Subcutaneous adipose tissue (tissue), 4 donors: ENCODE measurements around the gene BOC. TPM values are rescaled to one million over a fixed set of nuclear protein-coding genes. Genes with fewer than 3 reads are reported as not detected.

ENCODE experiments used
- total RNA-seq, 4 donors: library from RNA; depleted of rRNA; stranded (reverse); fragments of >200 nt; gene quantifications; one replicate each; pipeline ENCODE4 v1.1.0, GENCODE V29; 2016
- TF ChIP-seq, protein P1 (sequence below): fragments of 450-650 bp; IDR thresholded peaks from one replicate; pipeline ENCODE4 v1.5.1; 2016; ENCODE audit warnings: low read depth, mild to moderate bottlenecking, control low read depth, antibody characterized with exemption, moderate library complexity

Gene BOC, protein sequence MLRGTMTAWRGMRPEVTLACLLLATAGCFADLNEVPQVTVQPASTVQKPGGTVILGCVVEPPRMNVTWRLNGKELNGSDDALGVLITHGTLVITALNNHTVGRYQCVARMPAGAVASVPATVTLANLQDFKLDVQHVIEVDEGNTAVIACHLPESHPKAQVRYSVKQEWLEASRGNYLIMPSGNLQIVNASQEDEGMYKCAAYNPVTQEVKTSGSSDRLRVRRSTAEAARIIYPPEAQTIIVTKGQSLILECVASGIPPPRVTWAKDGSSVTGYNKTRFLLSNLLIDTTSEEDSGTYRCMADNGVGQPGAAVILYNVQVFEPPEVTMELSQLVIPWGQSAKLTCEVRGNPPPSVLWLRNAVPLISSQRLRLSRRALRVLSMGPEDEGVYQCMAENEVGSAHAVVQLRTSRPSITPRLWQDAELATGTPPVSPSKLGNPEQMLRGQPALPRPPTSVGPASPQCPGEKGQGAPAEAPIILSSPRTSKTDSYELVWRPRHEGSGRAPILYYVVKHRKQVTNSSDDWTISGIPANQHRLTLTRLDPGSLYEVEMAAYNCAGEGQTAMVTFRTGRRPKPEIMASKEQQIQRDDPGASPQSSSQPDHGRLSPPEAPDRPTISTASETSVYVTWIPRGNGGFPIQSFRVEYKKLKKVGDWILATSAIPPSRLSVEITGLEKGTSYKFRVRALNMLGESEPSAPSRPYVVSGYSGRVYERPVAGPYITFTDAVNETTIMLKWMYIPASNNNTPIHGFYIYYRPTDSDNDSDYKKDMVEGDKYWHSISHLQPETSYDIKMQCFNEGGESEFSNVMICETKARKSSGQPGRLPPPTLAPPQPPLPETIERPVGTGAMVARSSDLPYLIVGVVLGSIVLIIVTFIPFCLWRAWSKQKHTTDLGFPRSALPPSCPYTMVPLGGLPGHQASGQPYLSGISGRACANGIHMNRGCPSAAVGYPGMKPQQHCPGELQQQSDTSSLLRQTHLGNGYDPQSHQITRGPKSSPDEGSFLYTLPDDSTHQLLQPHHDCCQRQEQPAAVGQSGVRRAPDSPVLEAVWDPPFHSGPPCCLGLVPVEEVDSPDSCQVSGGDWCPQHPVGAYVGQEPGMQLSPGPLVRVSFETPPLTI
- 10 to 100 TPM; 15.1 to 46.5 (median 28.4) TPM for total RNA-seq

DNA sequence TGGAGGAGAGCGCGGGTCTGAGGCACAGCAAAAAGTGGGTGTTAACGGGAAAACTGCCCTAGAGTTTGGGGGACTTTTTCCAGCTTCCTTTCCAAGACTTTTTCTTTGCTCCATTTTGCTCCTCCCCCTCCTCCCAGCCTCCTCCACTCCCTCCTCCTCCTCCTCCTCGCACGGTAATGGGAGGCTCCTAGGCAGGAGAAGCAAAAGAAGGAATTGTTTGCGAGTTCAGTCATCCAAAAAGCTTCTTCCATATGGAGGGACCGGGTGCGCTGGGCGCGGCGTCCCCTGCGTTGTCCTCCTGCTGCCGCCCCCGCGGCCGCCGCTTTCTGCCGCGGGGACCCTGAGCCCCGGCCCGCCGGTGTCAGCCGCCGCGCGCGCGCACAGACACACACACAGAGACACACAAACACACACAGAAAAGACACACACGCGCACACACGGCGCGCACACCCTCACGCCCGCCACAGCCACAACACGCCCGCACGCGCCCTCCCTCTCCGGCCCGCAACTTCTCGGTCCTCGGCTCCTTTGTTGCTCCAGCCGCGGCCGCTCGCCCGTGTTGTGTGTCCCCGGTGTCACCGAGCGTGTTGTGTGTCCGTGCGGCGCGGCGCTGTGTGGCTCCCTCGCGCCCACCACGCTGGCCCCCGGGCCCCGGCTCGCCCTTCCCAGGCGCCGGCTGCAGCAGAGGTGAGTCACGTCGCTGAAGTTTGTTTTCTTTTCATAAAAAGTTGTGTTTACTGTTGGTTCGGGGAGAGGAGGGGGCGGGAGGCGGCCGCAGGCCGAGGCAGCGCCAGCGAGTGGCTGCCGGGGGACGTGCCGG lies at the start of gene BOC:
Gene BOC, plus strand, starts transcription at position 228 of the 820 bp plus-strand sequence. CDS start 38,246 bp downstream, outside the sequence.
- TF ChIP-seq, protein P1, sequence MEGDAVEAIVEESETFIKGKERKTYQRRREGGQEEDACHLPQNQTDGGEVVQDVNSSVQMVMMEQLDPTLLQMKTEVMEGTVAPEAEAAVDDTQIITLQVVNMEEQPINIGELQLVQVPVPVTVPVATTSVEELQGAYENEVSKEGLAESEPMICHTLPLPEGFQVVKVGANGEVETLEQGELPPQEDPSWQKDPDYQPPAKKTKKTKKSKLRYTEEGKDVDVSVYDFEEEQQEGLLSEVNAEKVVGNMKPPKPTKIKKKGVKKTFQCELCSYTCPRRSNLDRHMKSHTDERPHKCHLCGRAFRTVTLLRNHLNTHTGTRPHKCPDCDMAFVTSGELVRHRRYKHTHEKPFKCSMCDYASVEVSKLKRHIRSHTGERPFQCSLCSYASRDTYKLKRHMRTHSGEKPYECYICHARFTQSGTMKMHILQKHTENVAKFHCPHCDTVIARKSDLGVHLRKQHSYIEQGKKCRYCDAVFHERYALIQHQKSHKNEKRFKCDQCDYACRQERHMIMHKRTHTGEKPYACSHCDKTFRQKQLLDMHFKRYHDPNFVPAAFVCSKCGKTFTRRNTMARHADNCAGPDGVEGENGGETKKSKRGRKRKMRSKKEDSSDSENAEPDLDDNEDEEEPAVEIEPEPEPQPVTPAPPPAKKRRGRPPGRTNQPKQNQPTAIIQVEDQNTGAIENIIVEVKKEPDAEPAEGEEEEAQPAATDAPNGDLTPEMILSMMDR, result no peak

DNA sequence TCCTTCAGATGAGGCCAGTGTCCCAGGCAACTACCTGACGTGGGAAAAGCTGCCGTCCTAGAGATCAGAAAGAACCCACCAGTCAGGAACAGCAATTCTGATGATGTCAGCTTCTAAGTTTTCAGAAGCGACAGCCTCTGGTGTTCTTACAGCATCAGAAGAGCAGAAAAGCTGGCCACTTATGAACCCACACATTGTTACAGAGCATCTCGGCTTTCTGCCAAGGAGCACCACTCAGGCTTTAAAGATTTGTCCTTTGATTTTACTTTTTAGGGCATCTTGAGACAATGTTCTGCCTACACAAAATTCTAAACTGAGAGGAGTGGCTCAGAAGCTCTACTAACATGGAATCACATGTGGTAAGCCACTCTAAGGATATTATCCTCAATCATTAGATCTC lies 49.7 kb upstream of the BOC start:
- TF ChIP-seq, protein P1, result no peak

DNA sequence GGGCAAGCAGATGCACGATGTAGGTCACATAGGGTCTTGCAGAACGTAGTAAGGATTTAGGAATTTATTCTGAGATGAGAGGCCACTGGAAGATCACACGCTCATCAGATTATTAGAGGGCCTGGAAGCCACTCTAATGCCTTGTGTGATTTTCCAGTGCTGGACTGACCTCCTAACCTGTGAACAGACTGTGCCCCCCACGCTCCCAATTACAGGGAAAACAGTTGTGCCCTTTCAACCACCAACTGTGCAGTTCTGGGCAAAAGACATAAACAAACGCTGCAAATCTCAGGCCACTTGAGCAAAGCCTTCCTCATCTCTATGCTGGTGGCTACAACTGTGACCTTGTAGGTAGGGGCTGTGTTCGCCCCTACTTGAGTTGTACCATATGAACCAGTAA lies 48.2 kb upstream of the BOC start:
- TF ChIP-seq, protein P1, result no peak

- TF ChIP-seq, protein P1, result no peak
Measured at GRCh38 chr3:113165841-113166240, 45.5 kb upstream of the BOC start.

GRCh38 chr3:113166357-113166718 lies 45.0 kb upstream of the BOC start:
- TF ChIP-seq, protein P1, result no peak

DNA sequence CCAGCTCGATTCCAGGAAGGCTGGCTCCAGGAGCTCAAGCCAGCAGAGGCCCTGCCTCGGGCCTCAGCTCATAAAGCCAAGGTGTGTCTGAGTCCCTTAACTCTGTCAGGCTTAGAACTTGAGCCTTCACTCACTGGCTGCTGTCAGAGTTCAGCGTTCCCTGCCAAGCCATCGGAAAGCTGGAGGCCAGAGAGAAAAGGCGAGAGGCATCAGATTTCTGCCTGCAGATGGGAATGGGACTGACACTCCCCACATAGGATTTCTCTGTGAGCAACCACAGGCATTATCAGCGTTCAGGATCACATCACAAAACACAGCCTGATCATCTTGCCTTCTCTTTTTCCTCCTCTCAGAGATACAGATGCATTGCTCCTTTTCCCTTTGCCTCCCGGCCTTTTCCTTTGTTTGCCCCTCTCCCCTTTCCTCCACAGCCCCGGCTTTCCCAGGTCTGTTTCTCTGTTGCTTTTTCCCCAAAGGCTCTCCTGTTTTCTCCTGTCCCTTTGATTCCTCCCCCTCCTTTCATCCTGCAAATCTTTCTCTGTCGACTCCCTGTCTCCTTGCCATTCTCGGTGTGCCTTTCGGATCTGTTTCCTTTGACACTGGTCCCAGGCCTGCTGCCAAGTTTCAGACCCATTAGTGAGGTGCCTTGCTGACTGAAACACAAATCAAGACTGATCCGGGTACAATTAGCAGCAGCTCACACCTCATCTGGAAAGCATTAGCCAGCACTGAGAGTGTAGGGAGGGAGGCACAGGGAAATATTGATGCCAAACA lies 44.5 kb upstream of the BOC start:
- TF ChIP-seq, protein P1, result no peak
